ENCODE data around the gene RTN3. TPM values are rescaled to one million over a fixed set of nuclear protein-coding genes. Genes with fewer than 3 reads are reported as not detected.

Gene RTN3
- total and polyA plus RNA-seq, 8 donors = 95.3 to 145 (median 115) TPM

- ATAC-seq = peak; percentile 46
- Histone ChIP-seq H3K27ac (peak overlapping the region; percentile 72 to 74), H3K4me1 (peaks cover 4 to 36% of the 10 kb centered on the region in 2 donors), H3K27me3 (peaks cover 0 to 31% of the 10 kb centered on the region in 2 donors), H3K4me3 (peak overlapping the region; percentile 79 to 82), H3K36me3 (peaks cover 0 to 13% of the 10 kb centered on the region in 2 donors), H3K9me3 (no peaks in the 10 kb centered on the region)
- peak in 2 of 4 donors; percentile 62 to 64 for DNase-seq
- TF ChIP-seq, protein P1, sequence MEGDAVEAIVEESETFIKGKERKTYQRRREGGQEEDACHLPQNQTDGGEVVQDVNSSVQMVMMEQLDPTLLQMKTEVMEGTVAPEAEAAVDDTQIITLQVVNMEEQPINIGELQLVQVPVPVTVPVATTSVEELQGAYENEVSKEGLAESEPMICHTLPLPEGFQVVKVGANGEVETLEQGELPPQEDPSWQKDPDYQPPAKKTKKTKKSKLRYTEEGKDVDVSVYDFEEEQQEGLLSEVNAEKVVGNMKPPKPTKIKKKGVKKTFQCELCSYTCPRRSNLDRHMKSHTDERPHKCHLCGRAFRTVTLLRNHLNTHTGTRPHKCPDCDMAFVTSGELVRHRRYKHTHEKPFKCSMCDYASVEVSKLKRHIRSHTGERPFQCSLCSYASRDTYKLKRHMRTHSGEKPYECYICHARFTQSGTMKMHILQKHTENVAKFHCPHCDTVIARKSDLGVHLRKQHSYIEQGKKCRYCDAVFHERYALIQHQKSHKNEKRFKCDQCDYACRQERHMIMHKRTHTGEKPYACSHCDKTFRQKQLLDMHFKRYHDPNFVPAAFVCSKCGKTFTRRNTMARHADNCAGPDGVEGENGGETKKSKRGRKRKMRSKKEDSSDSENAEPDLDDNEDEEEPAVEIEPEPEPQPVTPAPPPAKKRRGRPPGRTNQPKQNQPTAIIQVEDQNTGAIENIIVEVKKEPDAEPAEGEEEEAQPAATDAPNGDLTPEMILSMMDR (IDR thresholded peaks at IDR 0.05) = no peak
- intact Hi-C loops (cut with DNase I) = loop anchor here in 1 of 2 donors (10.0 kb wide), 1 partner anchor 177 kb away; no protein-coding TSS in a partner anchor
Observed at GRCh38 chr11:63767565-63768236, 86.4 kb downstream of the RTN3 start.

DNA sequence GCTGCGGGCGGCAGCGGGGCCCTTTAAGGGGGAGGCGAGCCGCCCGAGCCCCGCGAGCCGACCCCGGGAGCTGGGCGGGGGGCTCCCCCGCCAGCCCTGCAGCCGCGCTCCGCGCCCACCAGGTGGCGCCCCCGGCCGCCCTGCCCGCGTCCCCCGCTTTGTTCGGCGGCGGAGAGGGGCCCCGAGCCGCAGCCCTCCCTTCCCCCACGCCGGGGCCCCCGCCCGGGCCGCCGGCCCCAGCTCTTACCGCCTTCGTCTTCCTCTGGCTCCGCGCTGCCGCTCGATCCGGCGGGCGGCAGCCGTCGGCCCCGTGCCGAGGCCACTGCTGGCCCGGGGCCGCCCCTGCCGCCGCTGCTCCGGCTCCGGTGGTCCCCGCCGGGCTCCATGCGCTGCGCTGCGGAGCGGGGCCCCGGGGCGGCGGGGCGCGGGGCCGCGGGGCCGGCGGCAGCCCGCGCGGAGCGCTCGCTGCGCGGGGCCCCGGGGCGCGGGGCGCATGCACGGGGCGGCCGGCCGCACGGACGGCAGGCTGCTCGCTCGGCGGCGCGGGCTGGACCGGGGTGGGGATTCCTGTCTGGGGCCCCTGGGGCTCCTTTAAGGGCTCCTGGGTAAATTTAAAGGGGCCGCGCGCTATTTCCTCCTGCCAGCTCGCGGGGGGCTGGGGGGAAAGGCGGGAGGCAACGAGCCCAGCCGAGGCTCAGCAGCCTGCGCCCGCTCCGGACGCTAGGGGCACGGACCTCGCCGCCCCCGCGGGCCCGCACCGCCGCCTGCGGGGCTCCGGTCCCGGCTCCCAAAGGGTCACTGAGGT is 87.1 kb downstream of the RTN3 start, which contains the start of gene ZFTA:
Gene ZFTA (minus strand): TSS at position 539 of the 805 bp plus-strand sequence. CDS start 153 bp downstream, at position 386.
- Histone ChIP-seq H3K27me3 (peaks cover 0 to 31% of the 10 kb centered on the region in 2 donors), H3K27ac (peak within 1 kb of the TSS; percentile 72 to 74), H3K36me3 (peaks cover 0 to 10% of the 10 kb centered on the region in 2 donors), H3K4me3 (peak within 1 kb of the TSS; percentile 79 to 82), H3K4me1 (peaks cover 4 to 36% of the 10 kb centered on the region in 2 donors), H3K9me3 (no peaks in the 10 kb centered on the region)
- DNase-seq = peak; percentile 67 to 90 (median 72)
- peak; percentile 59 for ATAC-seq
- TF ChIP-seq, protein P1 (IDR thresholded peaks at IDR 0.05) = peak; percentile 60 to 63
- intact Hi-C loops (cut with DNase I) = loop anchor here in 1 of 2 donors (10.0 kb wide), 1 partner anchor 176 kb away; no protein-coding TSS in a partner anchor

DNA sequence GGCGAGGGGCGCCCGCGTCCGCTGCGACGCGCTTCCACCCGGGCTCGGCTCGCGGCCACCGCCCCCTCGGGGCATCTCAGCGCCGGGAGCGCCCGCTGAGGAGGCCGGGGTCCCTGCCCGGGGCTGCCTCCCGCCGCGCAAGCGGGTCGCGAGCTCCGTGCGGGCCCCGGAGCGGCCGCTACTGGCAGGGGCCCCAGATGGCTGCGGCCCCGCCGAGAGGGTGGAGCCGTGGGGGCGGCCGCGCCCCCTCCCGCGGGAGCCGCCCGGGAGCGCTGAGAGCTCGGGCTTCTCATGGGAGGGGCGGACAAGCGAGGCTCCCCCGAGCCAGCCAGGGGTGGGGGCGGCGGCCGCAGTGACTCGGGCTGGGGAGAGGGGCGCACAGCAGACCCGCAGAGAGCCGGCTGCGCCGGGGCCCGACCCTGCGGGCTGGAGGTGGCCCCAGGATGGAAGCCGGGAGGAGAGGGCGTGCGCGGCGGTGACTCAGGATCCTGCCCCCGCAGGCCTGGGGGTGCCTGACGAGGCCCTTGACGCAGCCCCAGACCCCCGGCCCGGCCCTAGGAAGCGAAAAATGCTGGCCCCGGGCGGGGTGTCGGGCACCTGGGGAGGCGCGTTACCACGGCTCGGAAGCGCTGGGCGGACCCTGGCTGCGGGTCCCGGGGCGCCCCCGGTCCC is 87.9 kb downstream of the RTN3 start:
- H3K27ac ChIP-seq = peak overlapping the region; percentile 44 to 48
- ATAC-seq (peak; percentile 61), DNase-seq (peak in 2 of 4 donors; percentile 41 to 84)
- peaks cover 0 to 31% of the 10 kb centered on the region in 2 donors for H3K27me3 ChIP-seq
- intact Hi-C loops (cut with DNase I) = loop anchor here in 1 of 2 donors (10.0 kb wide), 1 partner anchor 176 kb away; no protein-coding TSS in a partner anchor
- TF ChIP-seq, protein P1 (IDR thresholded peaks at IDR 0.05) = no peak
- H3K9me3 ChIP-seq = no peaks in the 10 kb centered on the region
- H3K36me3 ChIP-seq = peaks cover 0 to 9% of the 10 kb centered on the region in 2 donors
- H3K4me1 ChIP-seq = peaks cover 4 to 36% of the 10 kb centered on the region in 2 donors
- peak overlapping the region; percentile 79 to 82 for H3K4me3 ChIP-seq

GRCh38 chr11:63769714-63770455 is 88.6 kb downstream of the RTN3 start:
- intact Hi-C loops (cut with DNase I) = loop anchor here in 1 of 2 donors (10.0 kb wide), 1 partner anchor 175 kb away; no protein-coding TSS in a partner anchor
- H3K4me1 ChIP-seq = peaks cover 4 to 36% of the 10 kb centered on the region in 2 donors
- peak; percentile 3 for ATAC-seq

More at GRCh38 chr11:63769714-63770455, 88.6 kb downstream of the RTN3 start:
- Histone ChIP-seq H3K27me3 (peaks cover 0 to 31% of the 10 kb centered on the region in 2 donors), H3K4me3 (peak overlapping the region; percentile 79 to 82), H3K36me3 (peaks cover 0 to 2% of the 10 kb centered on the region in 2 donors), H3K27ac (peak overlapping the region; percentile 19 to 48), H3K9me3 (no peaks in the 10 kb centered on the region)
- peak in 1 of 4 donors; percentile 32 for DNase-seq
- TF ChIP-seq, protein P1 (IDR thresholded peaks at IDR 0.05) = no peak
